ENCODE measurements around the gene TAF1D. TPM values are rescaled to one million over a fixed set of nuclear protein-coding genes. Genes with fewer than 3 reads are reported as not detected.
"Not testable (repeated sequence)": the region's sequence is repeated elsewhere in the genome, so short reads cannot be mapped to it uniquely, and the experiment has no call there.

The TAF1D gene
- polyA plus RNA-seq (ENCODE audit: insufficient read length in 3 of 3), result 100 to 1,000 TPM in 2 of 3 donors, 10 to 100 TPM in 1; 99.7 to 161 (median 151) TPM
- long read RNA-seq, donor 1, partial matches to known transcripts, result 598 of 647 reads
- long read RNA-seq, donor 1, other reads (novel, unspliced or antisense), result 39 of 647 reads
- long read RNA-seq, donor 2, transcript TAF1D-203 (6 exons, 2,082 nt), result major isoform, 8 of 308 reads
- long read RNA-seq, donor 2, partial matches to known transcripts, result 253 of 308 reads
- long read RNA-seq, donor 2, other reads (novel, unspliced or antisense), result 42 of 308 reads
- long read RNA-seq, donor 3, transcript TAF1D-203 (6 exons, 2,082 nt), result major isoform, 6 of 40 reads
- long read RNA-seq, donor 3, partial matches to known transcripts, result 14 of 40 reads
- long read RNA-seq, donor 3, other reads (novel, unspliced or antisense), result 13 of 40 reads
- long read RNA-seq, donor 4, transcript TAF1D-203 (6 exons, 2,082 nt), result major isoform, 5 of 247 reads
- long read RNA-seq, donor 4, partial matches to known transcripts, result 173 of 247 reads
- long read RNA-seq, donor 4, other reads (novel, unspliced or antisense), result 61 of 247 reads
- long read RNA-seq, donor 5, partial matches to known transcripts, result 92 of 114 reads
- long read RNA-seq, donor 5, other reads (novel, unspliced or antisense), result 21 of 114 reads
- long read RNA-seq, donor 6, transcript TAF1D-203 (6 exons, 2,082 nt), result major isoform, 7 of 57 reads
- long read RNA-seq, donor 6, partial matches to known transcripts, result 32 of 57 reads
- long read RNA-seq, donor 6, other reads (novel, unspliced or antisense), result 12 of 57 reads
- long read RNA-seq, donor 7, transcript TAF1D-219 (5 exons, 656 nt), result major isoform, 5 of 86 reads
- long read RNA-seq, donor 7, partial matches to known transcripts, result 78 of 86 reads
- long read RNA-seq, donor 7, other reads (novel, unspliced or antisense), result 0 of 86 reads
- long read RNA-seq, donor 8, partial matches to known transcripts, result 9 of 11 reads
- long read RNA-seq, donor 8, other reads (novel, unspliced or antisense), result 0 of 11 reads
- long read RNA-seq, donor 9, partial matches to known transcripts, result 512 of 586 reads
- long read RNA-seq, donor 9, other reads (novel, unspliced or antisense), result 66 of 586 reads
- long read RNA-seq, donor 10, partial matches to known transcripts, result 27 of 34 reads
- long read RNA-seq, donor 10, other reads (novel, unspliced or antisense), result 0 of 34 reads
- long read RNA-seq, donor 11, partial matches to known transcripts, result 66 of 109 reads
- long read RNA-seq, donor 11, other reads (novel, unspliced or antisense), result 35 of 109 reads
- long read RNA-seq, donor 12, partial matches to known transcripts, result 138 of 239 reads
- long read RNA-seq, donor 12, other reads (novel, unspliced or antisense), result 92 of 239 reads
- long read RNA-seq, donor 13, partial matches to known transcripts, result 102 of 123 reads
- long read RNA-seq, donor 13, other reads (novel, unspliced or antisense), result 18 of 123 reads
- long read RNA-seq, donor 14, result 0 reads
- long read RNA-seq, donor 15, transcript TAF1D-203 (6 exons, 2,082 nt), result major isoform, 8 of 762 reads
- long read RNA-seq, donor 15, partial matches to known transcripts, result 732 of 762 reads
- long read RNA-seq, donor 15, other reads (novel, unspliced or antisense), result 12 of 762 reads
- long read RNA-seq, donor 16, partial matches to known transcripts, result 24 of 42 reads
- long read RNA-seq, donor 16, other reads (novel, unspliced or antisense), result 8 of 42 reads

- DNase-seq, result peak; percentile 98
These were observed at the start of gene TAF1D, which contains the start of gene C11orf54 for GRCh38 chr11:93741094-93741881. Gene TAF1D (minus strand): TSS chr11:93741495. CDS start chr11:93739304, 2,191 bp downstream. Gene C11orf54 (plus strand): TSS chr11:93741672. CDS start chr11:93747394, 5,722 bp downstream.

DNA sequence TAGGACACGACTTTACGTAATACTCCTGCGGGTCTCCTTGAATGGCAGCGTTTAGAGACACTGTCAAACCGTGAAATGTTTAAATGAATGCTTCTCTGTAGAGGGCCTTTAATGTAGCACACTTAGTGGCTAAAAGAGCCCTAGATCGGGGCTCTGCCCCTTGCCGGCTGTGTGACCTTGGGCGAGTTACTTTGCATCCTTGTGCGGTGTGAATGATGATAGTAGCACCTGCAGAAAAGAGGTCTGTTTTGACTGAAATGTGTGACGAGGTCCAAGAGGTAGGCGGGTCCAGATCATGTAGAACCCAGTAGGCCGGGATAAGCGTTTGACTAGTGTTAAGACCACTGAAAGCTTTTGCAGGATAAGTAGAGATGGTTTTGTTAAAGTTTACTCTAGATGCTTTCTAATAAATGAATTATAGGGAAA lies 43.7 kb upstream of the TAF1D start:
- peak; percentile 9 for DNase-seq

- DNase-seq, result peak; percentile 96
These were observed 43.0 kb upstream of the TAF1D start, which contains the start of gene MED17 for GRCh38 chr11:93784145-93784934. Gene MED17 (plus strand): TSS chr11:93784282. CDS start chr11:93784514, 232 bp downstream.

GRCh38 chr11:93783765-93784144 lies 42.5 kb upstream of the TAF1D start:
- DNase-seq, result no peak

- DNase-seq, result no peak
These were observed 42.1 kb upstream of the TAF1D start for GRCh38 chr11:93783362-93783761.

- no peak for DNase-seq
These were observed 34.0 kb upstream of the TAF1D start for GRCh38 chr11:93775289-93775688.

- DNase-seq, result not testable (repeated sequence)
These were observed 33.3 kb upstream of the TAF1D start for GRCh38 chr11:93774560-93774959.

DNA sequence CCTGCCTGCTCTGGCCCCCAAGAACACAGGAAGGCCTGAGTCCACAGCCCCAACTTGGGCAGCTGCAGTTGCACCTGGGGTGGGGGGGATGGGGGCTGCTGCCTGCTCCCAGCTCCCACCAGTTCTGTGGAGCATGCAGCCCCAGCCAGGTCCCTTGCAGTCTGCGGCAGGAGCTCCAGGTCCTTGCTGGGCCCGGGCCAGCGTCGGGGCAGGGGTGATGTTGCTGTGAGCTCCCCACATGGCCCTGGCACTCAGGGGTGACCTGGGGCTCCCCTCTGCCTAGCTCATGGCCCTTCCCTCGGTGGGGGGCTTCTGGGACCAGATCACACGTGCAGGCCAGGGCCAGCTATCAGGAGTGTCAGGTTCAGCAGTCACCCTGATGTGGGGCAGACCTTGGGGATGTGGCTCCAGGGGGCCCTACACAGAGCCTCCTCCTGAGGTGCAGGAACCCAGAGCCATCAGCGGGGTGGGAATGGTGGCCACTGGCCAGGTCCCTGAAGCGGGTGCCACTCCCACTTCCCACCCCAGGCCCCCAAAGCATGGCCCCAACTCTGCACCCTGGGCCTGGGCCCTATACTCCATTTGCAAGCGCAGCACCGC lies 32.4 kb upstream of the TAF1D start:
- DNase-seq, result no peak

DNA sequence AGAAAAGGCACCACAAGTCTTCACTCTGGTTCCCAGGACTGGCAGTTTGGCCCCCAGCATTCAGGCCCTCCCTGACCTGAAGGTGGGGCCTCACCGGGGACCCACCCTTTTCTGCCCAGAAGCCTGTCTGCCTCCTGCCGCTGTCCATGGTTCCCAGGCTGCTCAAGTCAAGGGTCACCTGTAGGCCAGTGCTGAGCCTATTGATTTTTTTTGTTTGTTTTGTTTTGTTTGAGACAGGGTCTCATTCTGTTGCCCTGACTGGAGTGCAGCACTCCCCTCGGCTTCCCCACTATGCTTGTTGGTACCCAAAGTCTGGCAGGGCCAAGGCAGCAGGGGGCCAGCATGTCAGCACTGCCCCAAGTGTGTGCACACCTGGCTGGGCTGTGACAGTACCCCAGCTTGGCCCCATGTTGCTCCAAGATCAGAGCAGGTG lies 31.8 kb upstream of the TAF1D start:
- no peak for DNase-seq

GRCh38 chr11:93772123-93772522 lies 30.8 kb upstream of the TAF1D start:
- DNase-seq, result no peak

GRCh38 chr11:93770160-93770559 lies 28.9 kb upstream of the TAF1D start:
- DNase-seq, result no peak

DNA sequence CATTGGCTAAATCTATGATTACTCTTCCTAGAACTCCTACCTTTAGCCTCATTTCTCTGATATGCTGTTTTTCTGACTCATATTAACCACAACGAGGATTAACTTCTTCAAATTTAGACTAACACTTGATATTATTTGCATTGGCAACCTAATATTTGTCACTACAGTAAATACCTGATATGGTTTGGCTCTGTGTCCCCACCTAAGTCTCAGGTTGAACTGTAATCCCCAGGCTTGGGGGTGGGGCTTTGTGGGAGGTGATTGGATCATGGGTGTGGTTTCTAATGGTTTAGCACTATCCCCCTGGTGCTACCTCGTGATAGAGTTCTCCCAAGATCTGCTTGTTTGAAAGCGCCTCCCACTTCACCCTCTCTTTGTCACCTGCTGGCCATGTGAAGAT lies 25.7 kb upstream of the TAF1D start:
- DNase-seq, result no peak

GRCh38 chr11:93766504-93766903 lies 25.2 kb upstream of the TAF1D start:
- DNase-seq, result no peak

GRCh38 chr11:93765551-93765950 lies 24.3 kb upstream of the TAF1D start:
- DNase-seq, result no peak

DNA sequence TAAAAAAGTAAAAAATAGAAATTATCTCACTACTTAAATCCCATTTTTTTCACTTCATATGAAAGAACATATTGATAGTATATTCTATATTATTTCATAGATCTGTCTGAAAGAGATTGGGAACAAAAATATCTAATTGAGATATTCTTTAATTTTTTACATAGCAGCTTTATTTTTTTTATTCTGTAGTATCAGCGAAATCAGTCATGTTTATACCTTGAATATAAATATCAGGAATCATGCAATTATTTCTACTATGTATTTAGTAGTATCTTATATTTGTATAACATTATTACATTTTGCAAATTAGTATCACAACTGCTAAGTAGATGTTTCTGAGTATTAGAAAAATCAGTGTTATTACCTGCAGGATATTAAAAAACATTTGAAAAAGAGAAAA lies 20.6 kb upstream of the TAF1D start:
- no peak for DNase-seq

DNA sequence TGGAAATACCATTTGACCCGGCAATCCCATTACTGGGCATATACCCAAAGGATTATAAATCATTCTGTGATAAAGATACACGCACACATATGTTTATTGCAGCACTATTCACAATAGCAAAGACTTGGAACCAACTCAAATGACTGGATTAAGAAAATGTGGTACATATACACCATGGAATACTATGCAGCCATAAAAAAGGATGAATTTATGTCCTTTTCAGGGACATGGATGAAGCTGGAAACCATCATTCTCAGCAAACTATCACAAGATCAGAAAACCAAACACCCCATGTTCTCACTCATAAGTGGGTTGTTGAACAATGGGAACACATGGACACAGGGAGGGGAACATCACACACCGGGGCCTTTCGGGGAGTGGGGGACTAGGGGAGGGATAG lies 17.8 kb upstream of the TAF1D start:
- not testable (repeated sequence) for DNase-seq

GRCh38 chr11:93757924-93758865 lies 16.9 kb upstream of the TAF1D start:
- DNase-seq, result no peak
